Measurements from ENCODE around the gene TIMD4.
A peak's percentile ranks its signal among the peaks of the same experiment; 100 is the strongest.

Gene TIMD4

DNA sequence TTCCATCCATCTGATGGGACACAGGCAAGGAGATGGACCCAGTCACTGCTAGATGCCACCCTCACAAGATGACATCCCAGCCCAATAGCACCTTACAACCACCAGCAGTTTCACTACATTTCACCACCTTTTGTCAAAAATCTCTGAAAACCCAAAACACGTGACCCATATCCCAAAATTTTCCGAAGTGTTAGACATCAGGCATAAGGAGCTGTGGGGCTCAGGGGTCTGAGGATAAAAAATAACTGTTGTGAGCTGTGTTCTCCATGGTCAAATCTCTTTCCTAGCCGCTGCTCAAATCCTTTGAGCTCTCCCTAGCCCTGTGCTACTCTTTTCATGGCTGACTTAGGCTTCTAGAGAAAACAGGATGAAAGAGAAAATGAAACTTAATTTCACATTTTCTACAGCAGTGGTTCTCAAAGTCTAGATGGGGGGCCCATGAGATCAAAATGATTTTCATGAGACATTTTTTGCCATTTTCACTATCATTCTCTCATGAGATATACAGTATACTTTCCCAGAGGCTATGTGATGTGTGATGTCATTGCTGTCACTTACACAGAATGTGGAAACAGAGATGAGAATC, 40.7 kb downstream of the TIMD4 start:
- no peak for DNase-seq (ENCODE audit: low read depth in 2 of 2, low spot score in 1 of 2)

DNA sequence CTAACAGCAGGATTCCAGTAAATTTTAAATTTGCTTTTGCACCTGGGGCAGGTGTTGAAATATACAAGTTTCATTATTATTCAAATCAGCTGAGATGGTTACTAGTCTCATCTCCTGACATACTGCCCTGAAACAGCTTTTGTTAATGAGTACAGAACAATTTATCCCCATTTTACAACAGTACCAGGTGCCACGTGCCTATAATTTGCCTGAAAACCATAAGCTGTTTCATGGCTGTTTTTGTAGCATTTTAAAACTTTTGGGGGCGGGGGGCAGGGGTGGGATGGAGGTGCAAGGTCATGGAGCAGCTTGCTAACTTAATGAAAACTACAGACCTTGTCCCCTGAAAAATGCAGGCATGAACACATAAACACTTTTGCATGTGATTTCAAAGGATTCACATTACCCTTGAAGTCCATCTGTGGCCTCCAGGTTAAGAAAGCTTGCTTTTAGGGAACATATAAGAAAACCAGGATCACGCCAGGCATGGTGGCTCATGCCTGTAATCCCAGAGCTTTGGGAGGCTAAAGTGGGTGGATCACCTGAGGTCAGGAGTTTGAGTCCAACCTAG, 42.1 kb downstream of the TIMD4 start:
- no peak for DNase-seq (ENCODE audit: low read depth in 2 of 2, low spot score in 1 of 2)

GRCh38 chr5:156920042-156920860, 42.8 kb downstream of the TIMD4 start:
- peak in 1 of 2 donors; percentile 14 for DNase-seq (ENCODE audit: low read depth in 2 of 2, low spot score in 1 of 2)

DNA sequence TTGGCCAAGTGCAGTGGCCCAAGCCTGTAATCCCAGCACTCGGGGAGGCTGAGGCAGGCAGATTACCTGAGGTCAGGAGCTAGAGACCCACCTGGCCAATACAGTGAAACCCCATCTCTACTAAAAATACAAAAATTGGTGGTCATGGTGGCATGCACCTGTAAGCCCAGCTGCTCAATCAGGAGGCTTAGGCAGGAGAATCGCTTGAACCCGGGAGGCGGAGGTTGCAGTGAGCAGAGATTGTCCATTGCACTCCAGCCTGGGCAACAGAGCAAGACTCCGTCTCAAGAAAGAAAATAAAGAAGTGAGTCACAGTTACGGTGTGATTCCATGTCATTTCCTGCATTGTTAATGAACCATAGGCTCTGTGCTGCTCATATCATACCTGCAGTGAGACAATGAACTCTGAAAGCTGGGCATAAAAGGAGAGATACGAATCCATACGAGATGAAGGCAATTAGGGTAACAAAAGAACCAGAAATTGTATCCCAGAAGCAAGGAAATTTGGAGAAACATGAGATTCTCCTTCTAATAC, 44.6 kb downstream of the TIMD4 start:
- DNase-seq (ENCODE audit: low read depth in 2 of 2, low spot score in 1 of 2) = no peak

DNA sequence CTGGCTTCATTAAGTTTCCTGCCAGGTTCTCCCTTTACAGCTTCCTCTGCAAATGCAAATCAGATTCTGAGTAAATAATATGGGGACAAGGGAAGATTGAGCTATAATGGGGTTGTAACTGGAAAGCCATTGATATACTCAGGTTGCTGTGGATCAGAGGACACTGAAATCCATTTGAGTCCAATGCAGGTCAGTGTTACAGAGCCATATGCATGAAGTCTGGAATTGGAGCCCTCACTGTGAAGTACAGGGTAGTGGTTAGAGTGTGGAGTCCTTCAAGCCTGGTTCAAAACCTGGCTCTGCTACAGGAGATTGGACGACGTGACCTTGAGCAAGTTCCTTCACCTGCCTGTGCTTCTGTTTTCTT, 48.7 kb downstream of the TIMD4 start:
- no peak for DNase-seq (ENCODE audit: low read depth in 2 of 2, low spot score in 1 of 2)

- peak in 1 of 2 donors; percentile 2 for DNase-seq (ENCODE audit: low read depth in 2 of 2, low spot score in 1 of 2)
Observed at GRCh38 chr5:156913719-156914370, 49.2 kb downstream of the TIMD4 start.

DNA sequence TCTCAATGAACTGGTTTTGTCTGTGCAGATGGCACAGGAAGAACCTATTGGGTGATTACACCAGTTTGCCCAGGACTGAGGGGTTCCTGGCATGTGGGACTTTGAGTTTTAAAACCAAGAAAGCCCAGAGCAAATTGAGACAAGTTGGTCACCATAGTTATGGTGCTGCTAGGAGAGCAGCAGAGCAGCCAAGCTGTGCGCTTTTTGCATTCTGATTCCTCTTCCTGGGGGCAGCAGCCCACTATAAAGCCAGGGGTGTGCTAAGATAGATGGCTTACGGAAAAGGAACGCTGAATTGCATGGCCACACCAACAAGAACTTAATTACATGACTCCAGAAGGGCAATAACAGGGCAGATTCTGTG, 49.7 kb downstream of the TIMD4 start:
- DNase-seq (ENCODE audit: low read depth in 2 of 2, low spot score in 1 of 2) = no peak

- no peak for DNase-seq (ENCODE audit: low read depth in 2 of 2, low spot score in 1 of 2)
Observed at GRCh38 chr5:156912869-156913268, 50.2 kb downstream of the TIMD4 start.

GRCh38 chr5:156909180-156909579, 53.8 kb downstream of the TIMD4 start:
- no peak for DNase-seq (ENCODE audit: low read depth in 2 of 2, low spot score in 1 of 2)

- no peak for DNase-seq (ENCODE audit: low read depth in 2 of 2, low spot score in 1 of 2)
Observed at GRCh38 chr5:156907667-156908066, 55.4 kb downstream of the TIMD4 start.

GRCh38 chr5:156906807-156907206, 56.2 kb downstream of the TIMD4 start:
- DNase-seq (ENCODE audit: low read depth in 2 of 2, low spot score in 1 of 2) = no peak

GRCh38 chr5:156896546-156896945, 66.5 kb downstream of the TIMD4 start:
- no peak for DNase-seq (ENCODE audit: low read depth in 2 of 2, low spot score in 1 of 2)

DNA sequence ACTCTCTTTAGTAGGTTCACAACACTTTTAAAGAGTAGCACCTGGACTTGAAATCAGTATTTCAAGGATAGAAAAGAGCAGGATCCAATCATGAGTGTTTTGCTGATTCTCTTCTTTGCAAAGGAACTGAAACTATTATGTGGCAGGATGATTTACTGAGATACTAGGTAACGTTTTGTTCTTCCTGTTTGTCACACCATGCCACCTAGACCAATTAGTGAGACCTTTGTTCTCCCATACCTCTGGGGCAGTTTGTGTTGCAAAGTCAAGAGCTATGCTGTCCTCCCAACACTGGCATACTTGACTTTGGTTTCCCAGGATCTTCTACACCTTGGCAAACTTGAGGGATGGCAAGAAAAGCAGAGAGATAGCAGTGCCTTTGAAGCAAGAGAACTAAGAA, 69.5 kb downstream of the TIMD4 start:
- DNase-seq (ENCODE audit: low read depth in 2 of 2, low spot score in 1 of 2) = no peak

DNA sequence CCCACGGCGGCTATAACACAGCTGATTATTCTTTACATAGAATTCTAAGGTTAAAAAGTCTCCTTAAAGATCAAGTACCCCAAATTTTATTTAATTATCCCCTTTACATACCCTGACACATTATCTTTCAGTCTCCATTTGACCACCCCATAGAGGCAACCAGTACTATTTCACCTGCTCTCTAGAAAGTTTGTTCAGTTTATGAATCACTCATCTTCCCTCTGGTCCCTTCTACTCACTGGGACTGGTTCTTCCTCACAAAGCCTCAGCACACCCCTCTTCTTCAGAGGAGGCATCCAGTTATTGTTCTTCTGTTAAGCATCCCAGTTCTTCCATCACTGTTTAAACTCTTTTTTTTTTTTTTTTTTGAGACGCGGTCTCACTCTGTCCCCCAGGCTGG, 70.2 kb downstream of the TIMD4 start:
- no peak for DNase-seq (ENCODE audit: low read depth in 2 of 2, low spot score in 1 of 2)

DNA sequence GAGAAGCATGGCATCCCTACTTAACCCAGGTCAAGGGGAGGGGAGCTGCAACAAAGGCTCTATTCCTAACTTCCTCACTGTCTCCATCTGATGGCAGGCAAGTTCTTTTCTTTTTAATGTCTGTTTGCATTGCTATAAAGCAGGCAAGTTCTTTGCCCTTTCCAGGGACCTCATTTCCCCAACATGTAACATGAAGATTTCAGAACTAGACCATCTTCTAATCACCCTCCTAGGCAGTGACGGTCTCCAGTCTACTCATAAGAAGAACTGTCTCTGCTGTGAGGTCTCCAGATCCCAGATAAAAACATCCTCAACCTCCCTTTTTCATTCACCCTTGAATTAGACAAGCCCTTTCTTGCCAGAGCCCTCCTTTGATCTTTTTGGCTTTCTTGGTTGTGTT, 70.8 kb downstream of the TIMD4 start:
- DNase-seq (ENCODE audit: low read depth in 2 of 2, low spot score in 1 of 2) = no peak

DNA sequence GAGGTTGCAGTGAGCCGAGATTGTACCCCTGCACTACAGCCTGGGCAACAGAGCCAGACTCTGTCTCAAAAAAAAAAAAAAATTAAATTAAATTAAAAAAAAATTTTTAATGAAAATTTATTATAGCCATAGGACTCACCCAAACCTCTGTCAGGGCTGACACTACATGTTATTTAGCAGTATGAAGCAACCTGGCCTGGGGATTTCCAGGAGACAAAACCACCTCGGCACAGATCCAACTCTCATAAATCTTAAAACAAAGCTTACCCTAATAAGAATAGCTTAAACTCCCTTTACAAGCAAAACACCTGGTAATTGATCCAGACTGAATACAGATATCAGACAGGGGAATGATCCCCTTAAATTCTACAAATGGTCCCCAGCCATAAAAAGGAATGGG, 74.5 kb downstream of the TIMD4 start:
- no peak for DNase-seq (ENCODE audit: low read depth in 2 of 2, low spot score in 1 of 2)

DNA sequence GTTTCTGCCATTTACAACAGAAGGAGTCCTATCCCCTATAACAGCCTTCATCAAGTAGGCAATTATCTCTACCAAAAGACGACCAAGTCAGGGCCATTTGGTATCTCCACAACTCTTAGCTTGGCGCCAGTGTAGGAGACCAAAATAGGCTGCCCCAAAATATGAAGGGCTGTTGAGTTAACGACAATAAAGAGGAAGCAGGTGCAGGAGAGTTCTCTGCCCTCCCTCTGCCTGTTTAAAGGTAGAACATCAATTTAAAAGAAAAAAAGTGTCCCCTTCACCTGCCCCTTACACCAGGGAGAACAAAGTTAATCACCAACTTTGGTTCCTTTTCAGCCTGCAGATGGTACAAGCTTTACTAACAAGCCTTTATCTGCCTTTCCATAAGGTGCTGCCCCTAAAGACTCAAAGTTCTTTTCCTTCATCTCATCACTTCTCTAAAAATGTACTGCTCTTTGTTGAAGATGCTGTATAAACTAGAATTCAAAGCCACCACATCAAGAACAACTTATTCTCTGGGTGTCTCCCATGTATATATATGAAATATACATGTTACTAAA, 79.6 kb downstream of the TIMD4 start:
- no peak for DNase-seq (ENCODE audit: low read depth in 2 of 2, low spot score in 1 of 2)

GRCh38 chr5:156879665-156880285, 83.3 kb downstream of the TIMD4 start:
- no peak for DNase-seq (ENCODE audit: low read depth in 2 of 2, low spot score in 1 of 2)

- DNase-seq (ENCODE audit: low read depth in 2 of 2, low spot score in 1 of 2) = no peak
Observed at GRCh38 chr5:156871212-156871611, 91.8 kb downstream of the TIMD4 start.

GRCh38 chr5:156870498-156870839, 92.6 kb downstream of the TIMD4 start:
- no peak for DNase-seq (ENCODE audit: low read depth in 2 of 2, low spot score in 1 of 2)

All from stimulated activated CD8-positive, alpha-beta memory T cell treated with anti-CD3 and anti-CD28 coated beads, Interleukin-4, amount 100 ng/mL, for 1 hour (primary cell).